Ovary (tissue), 9 donors: ENCODE results near the gene WBP2. TPM values are rescaled to one million over a fixed set of nuclear protein-coding genes. Genes with fewer than 3 reads are reported as not detected.

Source experiments
- DNase-seq, 5 donors: peaks; one replicate each; pipeline ENCODE4 v3.0.0-alpha.2; 2019 to 2020
- H3K27ac ChIP-seq, 2 donors: fragments of 200-600 bp; one replicate each; pipeline versions ENCODE4 v1.5.1 to v1.8.0; 2019 to 2022
- H3K27me3 ChIP-seq: fragments of 200-600 bp; one replicate; pipeline ENCODE4 v1.8.0; 2022
- H3K36me3 ChIP-seq: fragments of 200-600 bp; sonication (generic); one replicate; pipeline ENCODE4 v1.5.1; 2019
- H3K4me1 ChIP-seq: one replicate; pipeline ENCODE4 v1.8.1; 2013; ENCODE audit warnings: mild to moderate bottlenecking, moderate library complexity; ENCODE audit not compliant: insufficient read depth
- H3K4me3 ChIP-seq: fragments of 200-600 bp; sonication (generic); one replicate; pipeline ENCODE4 v1.5.1; 2017
- H3K9me3 ChIP-seq, 2 donors: fragments of 200-600 bp in 1 of 2; sonication (generic) in 1 of 2; one replicate each; pipeline versions ENCODE4 v1.5.1 to v1.8.1; 2013 to 2019; ENCODE audit warnings: mild to moderate bottlenecking in 1 of 2, moderate library complexity in 1 of 2
- EP300 ChIP-seq: sonication (generic); formaldehyde crosslinking; IDR thresholded peaks from one replicate; pipeline ENCODE4 v1.6.1; 2017; ENCODE audit warnings: antibody characterized with exemption
- POLR2A ChIP-seq: fragments of 450-650 bp; IDR thresholded peaks from one replicate; pipeline ENCODE4 v1.6.1; 2017; ENCODE audit warnings: antibody characterized with exemption, mild to moderate bottlenecking, moderate library complexity
- WGBS, 3 donors: extraction: QIAGEN DNeasy Blood & Tissue Kit in 1 of 3; methylation state at CpG; one replicate each; pipeline versions ENCODE4 v1.1.5 to v1.1.7; 2013 to 2017; 5-methylcytosine and 5-hydroxymethylcytosine counted together
- intact Hi-C, 4 donors: fragments of 100-400 bp; cut with DNase I; formaldehyde crosslinking; loops; one replicate each; pipeline versions ENCODE4 v1.11.0 to v1.15.1; 2022 to 2023
- polyA plus RNA-seq, 2 donors: library from polyadenylated mRNA; stranded (reverse); fragments of 200-250 nt in 1 of 2; fragments of 350-450 nt in 1 of 2; fragmentation: Illumina TruSeq in 1 of 2; extraction: RNeasy Lipid Tissue Mini Kit (QIAGEN cat#74804) in 1 of 2; gene quantifications; one replicate each; pipeline ENCODE4 v1.2.3, GENCODE V29; 2013 to 2014
- total RNA-seq, 7 donors: library from RNA; depleted of rRNA in 2 of 7; stranded (reverse); fragments of >200 nt in 2 of 7; fragmentation: NEBNext Ultra II Directional in 3 of 7; extraction: Animal tissue kit (Norgen Biotek cat#: 25700) in 3 of 7; gene quantifications; one replicate each; pipeline versions ENCODE4 v1.1.0 to v1.2.4, GENCODE V29; 2016 to 2023
- TF ChIP-seq, protein P1 (sequence below), 3 donors: fragments of 450-650 bp in 2 of 3; fragments of 200-600 bp in 1 of 3; IDR thresholded peaks; one replicate each; pipeline versions ENCODE4 v1.5.1 to v1.8.0; 2016 to 2022; ENCODE audit warnings: antibody characterized with exemption in 3 of 3, mild to moderate bottlenecking in 1 of 3
- donor health status: DM: no; HTN: no; CAD: no; lungs with moderate emphysema.
- donor health status: DM: no; HTN: no; CAD: no.
- donor health status: Bipolar disorder and iron deficiency.
- donor health status: DM: yes; HTN: yes; CAD: no.
- donor health status: DM: no; HTN: no; CAD: no.
- donor health status: DM: yes; HTN: yes; CAD: no.

Gene WBP2
- total and polyA plus RNA-seq, 9 donors: 48.5 to 184 (median 116) TPM

DNA sequence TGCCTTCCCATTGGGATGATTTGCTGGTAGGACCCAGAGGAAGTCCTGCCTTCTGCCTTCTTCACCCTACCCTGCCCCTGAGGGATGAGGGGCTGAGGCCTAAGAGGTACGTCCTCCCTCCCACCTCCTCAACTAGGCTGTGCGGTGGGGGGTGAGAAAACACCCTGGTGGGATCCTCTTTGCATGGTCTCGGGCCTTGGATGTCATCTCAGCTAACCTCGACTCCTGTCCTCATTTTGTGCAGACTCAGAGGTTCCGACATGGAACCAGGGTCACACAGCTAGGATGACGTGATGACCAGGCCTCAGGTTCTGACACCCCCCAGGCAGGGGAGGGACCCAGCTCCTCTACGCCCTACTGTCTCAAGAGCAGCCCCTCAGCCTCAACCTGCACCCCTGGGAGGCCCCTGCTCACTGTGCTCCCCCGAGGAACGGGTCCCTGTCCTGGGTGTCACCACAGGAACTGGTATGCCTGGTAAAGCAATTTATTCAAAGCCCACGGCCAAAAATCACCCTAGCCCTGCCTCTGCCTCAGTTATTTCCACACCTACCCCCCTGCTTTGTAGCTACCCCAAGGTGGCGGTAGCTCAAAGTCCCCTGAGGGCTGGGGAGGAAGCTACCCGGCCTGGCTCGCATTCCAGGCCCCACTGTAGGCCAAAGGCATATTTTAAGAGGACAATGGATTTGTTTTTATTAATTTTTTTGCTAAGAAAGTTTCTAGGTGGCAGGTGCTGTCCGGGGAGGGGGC is 28.4 kb downstream of the WBP2 start:
- Histone ChIP-seq H3K9me3 (no peaks in the 10 kb centered on the region), H3K4me1 (peaks cover 3% of the 10 kb centered on the region), H3K27me3 (no peaks in the 10 kb centered on the region), H3K27ac (peak overlapping the region in 1 of 2 donors; percentile 57), H3K36me3 (no peaks in the 10 kb centered on the region), H3K4me3 (no peak overlapping the region)
- no peak for TF ChIP-seq POLR2A
- TF ChIP-seq EP300: no peak
- TF ChIP-seq, protein P1, sequence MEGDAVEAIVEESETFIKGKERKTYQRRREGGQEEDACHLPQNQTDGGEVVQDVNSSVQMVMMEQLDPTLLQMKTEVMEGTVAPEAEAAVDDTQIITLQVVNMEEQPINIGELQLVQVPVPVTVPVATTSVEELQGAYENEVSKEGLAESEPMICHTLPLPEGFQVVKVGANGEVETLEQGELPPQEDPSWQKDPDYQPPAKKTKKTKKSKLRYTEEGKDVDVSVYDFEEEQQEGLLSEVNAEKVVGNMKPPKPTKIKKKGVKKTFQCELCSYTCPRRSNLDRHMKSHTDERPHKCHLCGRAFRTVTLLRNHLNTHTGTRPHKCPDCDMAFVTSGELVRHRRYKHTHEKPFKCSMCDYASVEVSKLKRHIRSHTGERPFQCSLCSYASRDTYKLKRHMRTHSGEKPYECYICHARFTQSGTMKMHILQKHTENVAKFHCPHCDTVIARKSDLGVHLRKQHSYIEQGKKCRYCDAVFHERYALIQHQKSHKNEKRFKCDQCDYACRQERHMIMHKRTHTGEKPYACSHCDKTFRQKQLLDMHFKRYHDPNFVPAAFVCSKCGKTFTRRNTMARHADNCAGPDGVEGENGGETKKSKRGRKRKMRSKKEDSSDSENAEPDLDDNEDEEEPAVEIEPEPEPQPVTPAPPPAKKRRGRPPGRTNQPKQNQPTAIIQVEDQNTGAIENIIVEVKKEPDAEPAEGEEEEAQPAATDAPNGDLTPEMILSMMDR (IDR thresholded peaks at IDR 0.05): no peak
- DNase-seq: no peak
- WGBS, 3 donors: 81 to 82% (median 82%) methylated on average over 14 of the region's 14 CpGs
- intact Hi-C loops: no loop called here

DNA sequence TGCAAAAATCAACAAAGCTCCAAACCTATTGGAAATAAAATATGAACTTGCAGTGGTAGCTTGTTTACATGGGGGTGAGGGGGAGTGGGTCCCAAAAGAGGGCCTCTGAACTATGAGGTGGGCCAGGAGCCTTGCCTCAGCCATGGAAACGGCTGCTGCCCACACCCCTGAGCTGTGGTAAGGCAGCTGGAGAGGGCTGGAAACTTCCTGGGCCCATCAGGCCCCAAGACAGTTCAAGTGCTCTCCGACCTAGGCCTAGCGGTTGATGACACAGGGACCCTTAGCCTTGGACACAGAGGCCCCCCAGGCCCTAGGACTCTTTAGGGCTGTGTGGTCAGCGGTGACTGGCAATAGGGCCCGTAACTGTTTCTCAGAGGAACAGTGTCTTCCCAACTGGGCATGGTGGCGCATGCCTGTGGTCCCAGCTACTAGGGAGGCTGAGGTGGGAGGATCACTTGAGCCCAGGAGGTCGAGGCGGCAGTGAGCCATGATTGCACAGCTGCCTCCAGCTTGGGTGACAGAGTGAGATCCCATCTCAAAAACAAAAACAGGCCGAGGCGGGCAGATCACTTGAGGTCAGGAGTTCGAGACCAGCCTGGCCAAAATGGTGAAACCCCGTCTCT is 29.3 kb downstream of the WBP2 start:
- intact Hi-C loops: no loop called here
- H3K36me3 ChIP-seq: no peaks in the 10 kb centered on the region
- no peak overlapping the region for H3K27ac ChIP-seq

DNA sequence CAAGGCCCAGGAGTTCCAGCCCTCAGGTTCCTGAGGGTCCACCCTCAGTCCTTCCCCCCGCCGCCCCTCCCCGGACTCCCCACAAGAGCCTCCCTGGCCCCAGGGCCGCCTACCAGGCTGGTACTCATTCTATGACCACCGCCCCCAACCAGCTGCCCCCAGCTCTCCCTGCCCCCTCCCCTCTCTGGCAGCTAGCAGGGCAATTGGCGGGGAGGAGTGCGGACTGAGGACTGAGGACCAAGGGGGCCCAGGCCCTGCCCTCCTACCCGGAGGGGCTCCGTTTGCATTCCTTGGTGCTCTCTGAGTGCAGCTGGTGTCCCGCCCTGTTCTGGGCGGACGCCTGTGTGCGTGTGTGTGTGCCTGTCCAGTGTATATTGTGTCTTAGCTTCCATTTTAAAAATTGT is 30.0 kb downstream of the WBP2 start:
- 57 to 67% (median 58%) methylated on average over 13 of the region's 13 CpGs for WGBS, 3 donors
- TF ChIP-seq POLR2A (no peak), EP300 (no peak)
- TF ChIP-seq, protein P1 (IDR thresholded peaks at IDR 0.05): no peak
- intact Hi-C loops: no loop called here
- Histone ChIP-seq H3K27ac (peak overlapping the region in 1 of 2 donors; percentile 4), H3K36me3 (no peaks in the 10 kb centered on the region), H3K4me1 (peaks cover 3% of the 10 kb centered on the region), H3K4me3 (no peak overlapping the region), H3K9me3 (no peaks in the 10 kb centered on the region), H3K27me3 (no peaks in the 10 kb centered on the region)
- DNase-seq: no peak

More for the DNA sequence above, 29.3 kb downstream of the WBP2 start:
- DNase-seq: no peak
- H3K4me1 ChIP-seq: peaks cover 3% of the 10 kb centered on the region
- WGBS, 3 donors: 77 to 83% (median 82%) methylated on average over 12 of the region's 12 CpGs
- TF ChIP-seq POLR2A (no peak), EP300 (no peak)
- TF ChIP-seq, protein P1 (IDR thresholded peaks at IDR 0.05): no peak
- no peaks in the 10 kb centered on the region for H3K27me3 ChIP-seq
- H3K4me3 ChIP-seq: no peak overlapping the region
- no peaks in the 10 kb centered on the region for H3K9me3 ChIP-seq

DNA sequence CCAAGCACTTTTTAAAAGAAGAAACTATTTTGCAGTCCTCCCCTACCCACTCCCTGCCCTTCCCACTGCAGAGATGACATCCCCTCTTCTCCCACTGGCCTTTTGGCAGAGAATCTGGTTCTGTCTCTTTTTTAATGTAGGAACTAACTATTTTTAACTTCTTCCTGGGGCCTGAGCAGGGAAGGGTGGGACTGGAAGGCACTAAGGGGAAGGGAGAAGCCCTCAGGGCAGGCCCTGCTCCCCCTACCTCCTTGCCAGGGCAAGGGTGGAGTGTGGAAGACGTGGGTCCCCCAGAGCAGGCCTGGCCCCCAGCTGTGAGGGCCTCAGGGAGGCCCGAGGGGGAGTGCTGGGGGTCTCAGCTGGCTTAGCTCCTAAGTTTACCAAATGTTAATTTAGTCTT is 30.5 kb downstream of the WBP2 start:
- H3K27ac ChIP-seq: peak overlapping the region in 1 of 2 donors; percentile 4
- H3K4me1 ChIP-seq: peaks cover 3% of the 10 kb centered on the region
- WGBS, 3 donors: 15 to 25% (median 17%) methylated on average over 2 of the region's 2 CpGs
- intact Hi-C loops: no loop called here
- no peaks in the 10 kb centered on the region for H3K9me3 ChIP-seq
- H3K27me3 ChIP-seq: no peaks in the 10 kb centered on the region
- no peak for TF ChIP-seq POLR2A
- no peak for TF ChIP-seq EP300
- TF ChIP-seq, protein P1 (IDR thresholded peaks at IDR 0.05): no peak
- H3K36me3 ChIP-seq: no peaks in the 10 kb centered on the region
- H3K4me3 ChIP-seq: no peak overlapping the region
- no peak for DNase-seq
